HG02623 (cell line): ENCODE results near the gene SSBP4.

ENCODE experiments used
- ATAC-seq: cut with Tn5 transposase; IDR thresholded peaks from one replicate; pipeline ENCODE4 v1.9.1; 2021; ENCODE audit warnings: moderate library complexity; ENCODE audit not compliant: unreplicated experiment

SSBP4 gene

DNA sequence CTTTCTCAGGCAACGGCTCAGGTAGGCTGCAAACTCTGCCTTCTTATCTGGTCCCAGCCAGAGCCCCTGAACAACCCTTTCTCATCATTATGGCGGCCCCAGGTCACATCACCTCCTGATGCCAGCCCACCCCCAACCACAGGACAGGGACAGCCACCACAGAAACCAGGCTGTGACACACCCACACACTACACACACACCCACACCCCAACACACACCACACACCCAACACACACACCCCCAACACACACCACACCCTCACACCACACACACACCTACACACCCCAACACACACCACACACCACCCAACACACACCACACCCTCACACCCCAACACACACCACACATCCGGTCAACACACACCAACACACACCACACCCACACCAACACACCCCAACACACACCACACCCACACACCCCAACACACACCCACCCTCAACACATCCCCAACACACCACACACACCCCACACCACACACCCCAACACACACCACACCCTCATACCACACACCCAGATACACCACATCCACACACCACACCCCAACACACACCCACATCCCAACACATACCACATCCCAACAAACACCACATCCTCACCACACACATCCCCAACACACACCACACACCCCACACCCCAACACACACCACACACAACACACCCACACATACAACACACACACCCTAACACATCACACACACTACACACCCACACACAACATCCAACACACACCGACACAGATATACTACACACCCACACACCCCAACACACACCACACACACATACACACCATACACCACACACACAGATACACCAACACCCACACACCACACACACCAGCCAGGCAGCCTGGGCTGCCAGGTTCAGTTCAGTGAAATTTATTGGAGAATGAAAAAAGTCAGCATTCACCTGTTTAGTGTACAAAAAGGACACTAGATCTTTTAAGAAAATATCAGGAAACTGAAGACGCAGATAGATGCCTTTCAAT, 22.9 kb downstream of the SSBP4 start:
- no peak for ATAC-seq

DNA sequence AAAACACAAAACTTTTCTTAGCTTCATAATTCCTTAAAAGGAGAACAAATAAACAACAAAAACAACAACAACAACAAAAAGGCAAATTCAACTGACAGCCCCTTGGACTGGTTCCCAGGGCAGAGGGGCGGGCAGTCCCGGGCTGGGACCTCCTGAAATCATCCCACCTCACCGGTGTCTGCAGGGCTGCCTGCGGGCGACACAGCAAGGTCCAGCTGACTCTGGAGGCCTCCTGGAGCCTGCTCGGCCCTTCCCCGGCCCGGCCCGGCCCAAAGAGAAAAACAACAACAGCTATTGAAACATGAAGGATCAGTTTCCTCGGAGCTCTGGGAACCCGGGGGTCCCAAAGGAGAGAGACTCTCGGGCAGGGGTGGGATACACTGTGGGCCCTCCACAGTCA, 23.7 kb downstream of the SSBP4 start:
- ATAC-seq: no peak

DNA sequence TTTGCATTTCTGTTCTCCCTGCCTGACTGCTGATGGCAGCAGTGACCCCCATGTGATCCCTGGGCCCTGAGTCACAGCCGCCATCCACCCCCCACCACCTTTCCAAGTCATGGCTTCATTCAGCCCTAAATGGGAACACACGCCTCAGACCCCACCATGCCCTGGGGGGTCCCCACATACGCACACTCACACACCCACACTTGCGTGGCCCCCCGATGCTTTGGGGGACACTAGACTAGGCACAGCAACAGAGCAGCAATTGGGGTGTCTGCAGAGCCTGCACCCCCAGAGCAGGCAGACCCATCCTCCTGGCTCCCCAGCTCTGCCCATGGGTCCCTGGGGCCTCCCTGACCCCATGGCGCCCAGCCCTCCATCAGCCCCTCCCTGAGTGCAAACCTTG, 24.2 kb downstream of the SSBP4 start:
- no peak for ATAC-seq

DNA sequence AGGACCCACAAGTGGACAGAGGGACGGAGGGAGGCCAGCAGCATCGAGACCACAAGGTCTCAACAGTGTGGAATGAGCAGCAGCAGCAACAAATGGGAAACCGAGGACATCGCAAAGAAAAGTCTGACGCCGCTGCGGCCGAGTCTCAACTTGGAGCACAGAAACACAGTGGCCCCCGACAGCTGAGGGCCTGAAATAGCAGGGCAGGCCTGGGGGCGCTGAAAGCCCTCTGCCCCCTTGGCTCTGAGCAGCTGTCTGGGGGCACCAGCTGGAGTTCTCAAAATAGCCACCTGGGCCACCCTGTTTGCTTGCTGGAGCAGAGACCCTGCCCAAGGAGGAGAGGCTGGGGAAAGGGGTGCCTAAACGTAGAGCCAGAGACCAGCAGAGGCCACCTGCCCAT, 24.6 kb downstream of the SSBP4 start:
- ATAC-seq: no peak

DNA sequence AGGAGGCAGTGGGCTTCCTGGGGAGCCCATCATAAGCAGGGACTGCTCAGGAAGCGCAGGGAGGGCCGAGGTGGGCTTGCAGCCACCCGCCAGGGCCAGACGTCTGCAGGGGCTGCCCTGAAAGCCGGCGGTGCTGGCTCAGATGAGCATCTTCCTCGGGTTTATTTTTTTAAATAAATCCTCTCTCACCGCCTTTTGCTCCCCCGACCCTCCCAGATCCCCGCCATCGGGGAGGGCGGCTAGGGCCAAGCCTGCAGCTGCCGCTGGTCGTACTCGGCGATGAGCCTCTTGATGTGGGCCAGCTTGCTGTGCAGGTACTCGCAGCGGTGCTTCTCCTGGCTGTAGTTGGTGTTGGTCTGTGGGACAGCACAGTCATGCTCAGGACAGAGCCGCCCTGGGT, 25.3 kb downstream of the SSBP4 start:
- ATAC-seq: no peak

DNA sequence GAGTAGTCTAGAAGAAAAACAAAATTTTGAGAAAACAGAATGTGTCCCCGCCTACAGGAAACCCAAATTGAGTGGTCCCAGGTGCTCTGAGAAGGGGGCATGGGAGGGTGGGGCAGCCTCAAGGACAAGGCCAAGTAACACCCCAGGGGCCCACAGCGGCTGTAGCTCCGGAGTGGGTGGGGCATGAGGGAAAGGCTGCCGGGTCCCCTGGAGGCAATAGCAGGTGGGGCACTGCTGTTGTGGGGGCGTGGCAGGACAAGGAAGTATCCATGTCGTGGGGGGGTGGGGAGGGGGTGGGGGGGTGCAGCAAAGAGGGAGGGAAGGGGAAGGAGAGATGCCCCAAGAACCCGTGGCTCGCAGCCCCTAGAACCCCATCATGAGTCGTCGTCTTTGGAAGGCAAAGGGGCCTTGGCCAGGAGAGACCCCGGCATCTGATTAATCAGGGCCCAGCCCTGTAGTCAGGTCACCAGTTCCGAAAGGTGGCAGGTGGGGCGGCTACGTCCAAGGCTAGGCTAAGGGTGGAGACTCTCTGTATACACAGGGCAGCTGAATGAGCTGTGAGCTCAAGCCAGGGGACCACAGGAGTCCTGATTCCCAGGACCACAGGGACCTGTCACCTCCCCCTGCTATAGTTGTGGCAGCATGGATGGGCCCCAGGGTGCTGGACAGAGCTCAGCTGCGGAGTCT, 26.2 kb downstream of the SSBP4 start:
- ATAC-seq: no peak

DNA sequence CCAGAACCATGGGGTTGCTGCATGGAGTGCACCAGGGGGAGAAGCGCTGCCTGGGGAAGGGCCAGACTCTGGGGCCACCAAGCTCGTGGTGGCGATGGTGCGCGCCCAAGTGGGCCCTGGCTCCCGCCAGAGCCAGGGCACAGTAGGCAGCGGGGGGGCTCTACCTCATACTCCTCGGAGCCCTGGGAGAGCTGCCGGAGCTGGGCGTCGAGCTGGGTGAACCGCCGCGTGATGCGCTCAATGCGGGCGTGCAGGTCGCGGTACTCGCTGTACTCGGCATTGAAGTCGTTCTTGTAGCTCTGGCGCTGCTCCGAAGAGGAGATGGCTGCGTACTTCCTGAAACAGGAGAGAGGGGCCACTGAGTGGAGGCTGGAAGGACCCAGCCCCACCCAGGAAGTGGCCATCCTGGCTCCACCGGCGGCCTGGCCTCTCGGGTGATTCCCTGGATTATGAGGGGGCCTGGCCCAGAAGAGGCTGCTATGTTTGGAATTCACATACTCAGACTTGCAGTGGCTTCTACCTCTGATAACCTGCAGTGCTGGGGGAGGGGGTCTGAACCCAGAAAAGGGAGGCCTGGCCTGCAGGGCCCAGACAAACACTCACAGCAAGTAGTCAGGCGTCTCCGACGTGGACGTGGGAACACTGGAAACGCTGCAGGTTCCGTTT, 27.1 kb downstream of the SSBP4 start:
- ATAC-seq: no peak

DNA sequence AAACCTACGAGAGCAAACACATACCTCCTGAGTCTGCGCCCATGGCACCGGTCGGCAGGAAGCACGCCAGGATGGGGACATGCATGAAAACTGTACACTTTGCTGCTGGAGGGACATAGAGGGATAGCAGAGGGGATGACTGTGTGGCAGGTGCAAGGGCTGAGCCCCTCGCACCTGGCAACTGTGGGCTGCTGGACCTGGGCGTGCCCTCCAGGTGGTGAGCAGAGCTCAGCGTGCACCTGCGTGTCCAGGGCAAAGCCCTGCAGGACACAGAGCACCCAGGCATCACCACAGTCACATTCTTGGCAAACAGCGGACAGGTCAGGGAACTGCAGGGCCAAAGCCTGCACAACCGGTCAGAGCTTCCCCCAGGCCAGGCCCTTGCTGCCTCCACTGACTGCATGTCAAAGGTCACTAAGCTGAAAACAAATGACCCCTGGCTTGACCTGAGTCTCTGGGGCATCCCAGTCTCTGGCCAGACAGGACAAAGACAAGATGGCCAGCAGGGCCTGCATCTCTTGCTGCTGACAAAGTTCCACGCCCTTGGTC, 27.7 kb downstream of the SSBP4 start:
- ATAC-seq: no peak

DNA sequence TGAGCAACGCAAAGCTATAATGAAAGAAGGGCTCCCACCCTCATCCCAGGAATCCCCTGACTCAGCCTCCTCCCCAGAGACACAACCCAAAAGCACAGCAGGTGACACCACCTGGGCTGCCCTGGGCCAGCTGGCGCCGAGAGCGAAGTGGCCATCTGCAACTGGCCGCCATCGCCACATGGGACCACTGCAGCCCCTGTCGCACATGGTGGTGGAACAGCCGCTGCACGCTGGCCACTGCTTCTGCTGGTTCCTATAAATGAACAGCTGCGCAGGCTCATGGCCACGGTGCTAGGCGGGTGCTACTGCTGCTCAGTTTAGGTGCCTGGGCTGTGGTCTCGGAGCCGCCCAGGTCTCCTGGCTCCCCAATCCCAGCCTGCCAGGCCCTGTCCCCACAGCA, 30.4 kb downstream of the SSBP4 start:
- ATAC-seq: no peak

DNA sequence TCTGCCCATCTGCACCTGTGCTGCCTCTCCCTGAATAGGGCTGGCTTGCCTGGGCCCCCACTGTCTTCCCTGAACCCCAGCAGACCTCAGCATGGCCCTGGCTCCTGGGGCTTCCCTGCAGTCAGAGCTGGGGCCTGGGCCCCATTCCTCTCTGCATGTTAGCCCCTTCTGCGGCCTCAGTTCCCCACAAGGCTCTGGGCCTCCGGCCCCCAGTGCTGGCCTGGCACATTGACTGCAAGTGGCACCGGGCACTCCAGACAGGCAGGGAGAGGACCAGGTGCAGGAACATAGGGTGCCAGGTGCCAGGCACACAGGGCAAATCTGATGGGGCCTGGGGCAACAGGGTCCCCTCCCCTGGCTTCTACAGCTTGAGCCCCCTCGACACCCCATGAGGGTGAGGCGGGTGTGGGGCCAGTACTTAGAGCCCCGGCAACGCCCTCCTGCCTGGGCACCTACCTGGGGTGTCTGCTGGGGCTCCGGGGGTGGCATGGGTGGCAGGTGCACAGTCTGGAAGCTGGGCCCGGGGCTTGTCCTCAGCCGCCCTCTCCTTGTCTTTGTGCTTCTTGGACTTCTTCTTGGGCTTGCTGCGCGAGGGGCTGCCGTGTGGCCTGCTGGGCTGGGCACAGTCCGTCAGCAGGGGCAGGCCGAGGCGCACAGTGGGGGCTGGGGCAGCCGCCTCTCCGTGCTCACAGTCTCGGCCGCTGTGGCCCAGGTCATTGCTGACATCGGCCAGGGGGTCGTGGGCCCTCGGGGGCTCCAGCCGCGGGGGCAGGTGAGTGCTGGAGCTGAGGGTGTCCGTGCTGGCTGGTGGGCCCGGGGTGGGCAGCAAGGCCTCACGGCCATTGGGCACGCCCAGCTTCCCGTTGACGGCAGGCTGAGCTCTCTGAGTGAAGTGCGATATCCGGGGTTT, 31.1 kb downstream of the SSBP4 start:
- ATAC-seq: no peak

DNA sequence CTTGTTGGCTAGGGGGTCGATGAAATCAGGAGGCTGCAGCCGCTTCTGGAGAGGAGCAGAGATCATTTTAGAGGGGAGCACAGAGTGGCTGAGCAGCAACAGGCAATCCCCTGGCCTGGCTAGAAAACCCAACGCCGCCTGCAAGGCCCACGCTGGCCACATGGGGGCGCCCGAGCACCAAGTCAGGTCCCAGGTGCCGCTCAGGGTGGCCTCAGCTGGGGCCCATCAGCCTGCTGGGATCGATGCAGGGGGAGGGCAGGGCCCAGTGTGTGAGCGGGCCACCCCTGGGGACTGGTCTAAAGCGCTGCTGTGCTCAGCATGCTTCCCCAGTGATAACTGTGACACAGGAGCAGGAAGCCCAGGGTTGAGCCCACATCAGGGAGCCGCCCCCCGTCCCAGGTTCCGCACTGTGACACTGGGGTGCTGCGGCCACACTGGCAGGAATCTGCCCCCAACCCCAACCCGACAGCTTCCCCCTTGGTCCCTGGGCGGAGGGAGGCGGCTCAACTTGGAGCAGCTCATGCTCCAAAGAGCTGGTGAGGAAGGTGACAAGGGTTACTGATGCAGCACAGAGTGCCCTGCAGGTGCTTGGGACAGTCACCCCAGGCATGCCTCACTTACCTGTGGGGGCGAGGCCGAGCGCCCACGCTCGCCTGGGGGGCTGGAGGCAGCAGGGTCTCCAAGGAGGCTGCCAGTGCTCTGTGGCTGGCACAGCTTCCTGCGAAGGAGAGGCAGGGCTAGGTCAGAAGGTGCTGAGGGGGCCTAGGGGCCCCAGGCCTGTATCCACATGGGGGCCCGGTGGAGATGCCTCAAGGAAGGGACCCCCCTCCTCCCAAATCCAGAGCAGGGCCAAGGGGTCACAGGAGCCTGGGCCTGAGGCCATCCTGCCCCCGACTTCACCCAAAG, 32.0 kb downstream of the SSBP4 start:
- ATAC-seq: no peak

DNA sequence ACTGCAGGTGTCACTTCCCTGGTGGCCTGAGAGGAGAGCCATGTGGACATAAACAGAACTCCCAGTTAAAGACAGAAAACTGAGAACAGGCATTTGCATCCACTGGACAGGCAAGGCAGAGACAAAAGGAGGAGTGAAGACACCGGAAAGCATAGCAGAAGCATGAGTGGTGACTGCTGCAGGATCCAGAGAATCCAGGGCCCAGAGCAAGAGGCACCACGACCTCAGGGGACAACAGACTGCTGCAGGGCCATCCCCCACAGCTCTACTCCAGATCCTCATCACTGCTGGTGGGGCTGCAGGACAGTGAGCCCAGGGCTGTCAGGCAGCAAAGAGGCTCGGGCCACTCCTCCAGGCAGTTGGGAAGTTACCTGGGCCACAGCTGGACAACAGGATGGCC, 33.2 kb downstream of the SSBP4 start:
- ATAC-seq: no peak

DNA sequence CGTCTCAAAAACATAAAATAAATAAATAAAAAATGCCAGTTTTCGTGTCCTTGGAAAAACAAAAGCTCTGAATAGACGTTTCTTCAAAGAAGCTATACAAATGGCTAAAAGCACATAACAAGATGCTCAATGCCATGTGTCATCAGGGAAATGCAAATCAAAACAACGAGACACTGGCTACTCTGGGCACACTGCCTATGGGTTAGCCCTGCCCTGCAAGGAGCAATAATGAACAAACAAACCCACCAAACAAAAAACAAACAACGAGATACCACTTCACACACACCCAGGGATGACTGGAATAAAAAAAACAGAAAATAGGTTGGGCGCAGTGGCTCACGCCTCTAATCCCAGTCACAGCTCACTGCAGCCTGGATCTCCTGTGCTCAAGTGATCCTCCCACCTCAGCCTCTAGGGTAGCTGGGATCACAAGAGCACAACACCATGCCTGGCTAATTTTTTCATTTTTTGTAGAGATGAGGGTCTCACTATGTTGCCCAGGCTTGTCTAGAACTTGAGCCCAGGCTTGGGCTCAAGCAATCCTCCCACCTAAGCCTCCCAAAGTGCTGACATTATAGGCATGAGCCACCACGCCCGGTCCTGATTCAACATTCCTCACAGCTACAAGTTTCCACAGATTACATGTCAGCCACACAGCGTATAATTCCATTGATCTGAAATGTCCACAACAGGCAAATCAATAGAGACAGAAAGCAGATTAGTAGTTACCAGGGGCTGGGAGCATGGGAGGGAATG, 34.2 kb downstream of the SSBP4 start:
- ATAC-seq: no peak

DNA sequence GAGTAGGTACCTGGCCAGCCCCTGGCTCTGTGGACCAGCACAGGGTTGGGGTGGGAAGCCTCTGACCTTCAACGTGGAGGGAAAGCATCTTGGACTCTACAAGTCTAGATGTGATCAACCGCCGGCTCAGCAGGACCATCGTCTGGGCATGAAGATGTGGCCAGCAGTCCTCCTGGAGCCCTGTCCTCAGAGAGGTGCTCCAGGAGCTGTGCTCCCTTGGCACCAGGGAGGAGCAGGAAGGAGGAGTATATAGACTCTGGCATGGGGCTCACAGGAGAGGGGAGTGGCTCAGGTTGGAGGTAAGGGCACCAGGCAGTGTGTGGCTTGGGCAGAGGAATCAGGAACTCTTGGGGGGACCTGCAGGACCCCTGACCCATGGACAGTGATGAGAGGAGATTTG, 37.1 kb downstream of the SSBP4 start:
- ATAC-seq: no peak

DNA sequence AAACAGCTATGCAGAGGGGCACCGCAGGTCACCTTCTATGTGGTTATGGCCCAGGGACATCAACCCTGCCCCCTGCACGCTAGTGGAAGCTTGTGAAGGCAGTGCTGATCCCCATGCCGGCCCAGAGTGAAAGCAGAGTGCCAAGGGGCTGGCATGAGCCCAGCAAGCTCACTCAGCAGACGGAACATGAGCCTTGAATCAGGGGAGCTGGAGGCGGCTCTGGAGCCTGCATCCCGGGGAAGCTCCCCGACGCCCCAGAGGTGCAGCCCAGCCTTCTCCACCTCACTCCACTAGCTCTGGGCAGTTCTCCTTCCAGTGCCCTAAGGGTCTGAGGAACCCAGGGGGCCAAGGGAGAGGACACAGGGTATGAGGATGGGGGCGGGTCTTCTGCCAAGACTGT, 37.8 kb downstream of the SSBP4 start:
- no peak for ATAC-seq

DNA sequence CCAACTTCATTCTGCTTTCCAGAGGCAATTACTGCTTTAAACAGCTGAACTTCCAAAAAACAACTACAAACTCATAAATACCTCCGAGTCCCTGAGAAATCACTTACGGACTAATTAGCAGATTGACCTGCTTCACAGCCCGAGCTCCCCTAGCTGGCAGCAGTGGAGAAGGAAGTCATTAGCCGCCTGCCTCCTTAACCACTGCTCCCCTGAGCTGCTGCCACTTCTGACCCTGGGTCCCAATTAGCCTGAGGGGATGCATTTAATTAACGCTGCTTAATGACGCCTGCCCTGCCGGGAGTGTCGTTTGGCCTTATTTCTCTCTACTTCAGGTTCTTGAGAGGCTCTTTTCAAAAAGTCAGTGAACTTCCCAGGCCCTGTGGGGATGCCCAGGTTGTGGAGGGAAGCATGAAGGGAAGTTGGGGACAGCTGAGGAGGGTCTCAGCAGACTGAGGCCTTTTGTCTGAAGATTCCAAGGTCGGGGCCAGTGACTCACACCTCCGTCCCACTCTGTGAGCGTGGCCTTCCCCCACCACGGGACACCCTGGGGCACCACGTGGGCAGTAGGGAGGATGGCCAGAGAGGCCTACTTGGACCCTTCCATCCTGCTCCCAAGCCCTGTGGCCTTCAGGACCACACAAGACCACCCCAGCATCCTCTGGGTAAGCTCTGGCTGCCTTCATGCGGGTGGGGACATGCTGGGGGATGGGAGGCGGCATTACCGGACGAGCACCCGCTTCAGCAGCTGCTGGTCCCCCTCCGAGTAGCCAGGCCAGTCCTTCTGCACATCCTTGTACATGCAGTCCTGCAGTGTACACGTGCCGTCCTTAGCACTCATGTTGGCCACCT, 38.5 kb downstream of the SSBP4 start:
- no peak for ATAC-seq

DNA sequence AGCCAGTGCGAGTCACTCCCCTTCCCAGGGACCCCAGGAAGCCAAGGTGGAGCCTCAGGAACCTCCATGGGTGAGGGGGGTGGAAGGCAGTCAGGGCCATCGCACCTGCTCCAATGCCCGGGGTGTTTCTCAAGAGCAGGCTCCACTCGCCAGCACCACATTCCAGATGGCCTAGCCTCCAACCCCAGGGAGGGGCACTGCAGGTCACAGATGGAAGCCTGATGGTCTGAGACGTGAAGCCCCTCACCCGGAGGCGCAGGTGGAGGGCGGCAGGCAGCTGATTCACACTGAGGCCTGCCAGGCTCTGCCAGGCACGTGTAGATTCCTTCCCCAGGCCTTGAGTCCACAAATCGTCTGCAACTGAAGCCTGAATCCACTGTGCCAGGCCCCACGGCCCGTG, 41.7 kb downstream of the SSBP4 start:
- ATAC-seq: no peak

DNA sequence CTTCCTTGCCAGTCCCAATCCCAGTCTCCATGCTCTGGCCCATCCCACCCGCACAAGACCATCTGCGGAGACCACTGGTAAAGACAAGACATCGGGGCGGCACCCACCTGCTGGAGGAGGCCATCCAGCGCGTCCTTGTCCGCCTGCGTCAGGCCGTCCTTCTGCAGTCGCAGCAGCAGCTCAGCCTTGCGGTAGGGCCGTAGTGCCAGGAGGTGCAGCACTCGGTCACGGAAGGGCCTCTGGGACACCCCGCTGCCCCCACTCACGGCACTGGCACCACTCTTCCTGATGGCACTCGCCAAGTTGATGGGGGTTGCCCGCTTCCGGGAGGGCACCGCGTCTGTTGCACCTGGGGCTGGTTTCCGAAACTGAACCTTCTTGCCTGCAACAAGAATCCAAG, 42.3 kb downstream of the SSBP4 start:
- no peak for ATAC-seq
